ENCODE results near the gene SPATA24.
"Not testable (repeated sequence)": the region's sequence is repeated elsewhere in the genome, so short reads cannot be mapped to it uniquely, and the experiment has no call there.

The SPATA24 gene

GRCh38 chr5:139361835-139362429 is 42.0 kb downstream of the SPATA24 start:
- Histone ChIP-seq H3K27ac (no peak overlapping the region), H3K4me3 (ENCODE audit: low read depth, low read length) (no peak overlapping the region), H3K9me3 (ENCODE audit: severe bottlenecking) (no peaks in the 10 kb centered on the region), H3K27me3 (ENCODE audit: insufficient read depth, low read depth, severe bottlenecking) (no peaks in the 10 kb centered on the region), H3K36me3 (peaks cover 65% of the 10 kb centered on the region)
- no peak for TF ChIP-seq CTCF (IDR thresholded peaks at IDR 0.05; ENCODE audit: low read depth, low read length)
- no peak for DNase-seq

GRCh38 chr5:139360384-139360783 is 43.5 kb downstream of the SPATA24 start:
- no peak overlapping the region for H3K4me3 ChIP-seq (ENCODE audit: low read depth, low read length)
- peaks cover 58% of the 10 kb centered on the region for H3K36me3 ChIP-seq
- no peak overlapping the region for H3K27ac ChIP-seq
- H3K27me3 ChIP-seq (ENCODE audit: insufficient read depth, low read depth, severe bottlenecking), result no peaks in the 10 kb centered on the region
- H3K9me3 ChIP-seq (ENCODE audit: severe bottlenecking), result no peaks in the 10 kb centered on the region
- DNase-seq, result no peak
- no peak for TF ChIP-seq CTCF (IDR thresholded peaks at IDR 0.05; ENCODE audit: low read depth, low read length)

- peaks cover 46% of the 10 kb centered on the region for H3K36me3 ChIP-seq
- H3K9me3 ChIP-seq (ENCODE audit: severe bottlenecking), result no peaks in the 10 kb centered on the region
- no peak overlapping the region for H3K27ac ChIP-seq
- H3K27me3 ChIP-seq (ENCODE audit: insufficient read depth, low read depth, severe bottlenecking), result no peaks in the 10 kb centered on the region
- TF ChIP-seq CTCF (IDR thresholded peaks at IDR 0.05; ENCODE audit: low read depth, low read length), result no peak
- H3K4me3 ChIP-seq (ENCODE audit: low read depth, low read length), result no peak overlapping the region
- no peak for DNase-seq
Measured at GRCh38 chr5:139358064-139358463, 45.8 kb downstream of the SPATA24 start.

- not testable (repeated sequence) for H3K27me3 ChIP-seq (ENCODE audit: insufficient read depth, low read depth, severe bottlenecking); DNase-seq; H3K9me3 ChIP-seq (ENCODE audit: severe bottlenecking); H3K27ac ChIP-seq; H3K4me3 ChIP-seq (ENCODE audit: low read depth, low read length)
- peaks cover 39% of the 10 kb centered on the region for H3K36me3 ChIP-seq
Measured at GRCh38 chr5:139355900-139356299, 48.0 kb downstream of the SPATA24 start.

GRCh38 chr5:139354186-139354585 is 49.7 kb downstream of the SPATA24 start:
- TF ChIP-seq CTCF (IDR thresholded peaks at IDR 0.05; ENCODE audit: low read depth, low read length), result no peak
- H3K9me3 ChIP-seq (ENCODE audit: severe bottlenecking), result no peaks in the 10 kb centered on the region
- no peak for DNase-seq
- no peaks in the 10 kb centered on the region for H3K27me3 ChIP-seq (ENCODE audit: insufficient read depth, low read depth, severe bottlenecking)
- H3K36me3 ChIP-seq, result peaks cover 39% of the 10 kb centered on the region
- H3K4me3 ChIP-seq (ENCODE audit: low read depth, low read length), result no peak overlapping the region
- no peak overlapping the region for H3K27ac ChIP-seq

GRCh38 chr5:139347863-139348262 is 56.0 kb downstream of the SPATA24 start:
- not testable (repeated sequence) for H3K27ac ChIP-seq; DNase-seq; H3K9me3 ChIP-seq (ENCODE audit: severe bottlenecking); H3K27me3 ChIP-seq (ENCODE audit: insufficient read depth, low read depth, severe bottlenecking); H3K4me3 ChIP-seq (ENCODE audit: low read depth, low read length)
- H3K36me3 ChIP-seq, result peaks cover 29% of the 10 kb centered on the region
